Keratinocyte (primary cell): ENCODE results near the gene PDZRN4. TPM values are rescaled to one million over a fixed set of nuclear protein-coding genes. Genes with fewer than 3 reads are reported as not detected.

Experiments
- DNase-seq: peaks from one replicate; pipeline ENCODE4 v3.0.0-alpha.2; 2011; ENCODE audit warnings: low read depth, missing footprints, low spot score
- FAIRE-seq: peaks from 2 replicates; lab custom pipeline; 2011; peaks lifted over from hg19 to GRCh38; lab: Jason Lieb, UNC
- H2AFZ ChIP-seq: 2 replicates; pipeline ENCODE4 v1.6.0; 2012; ENCODE audit warnings: low read length, control low read depth, inconsistent platforms; ENCODE audit not compliant: control insufficient read depth
- H3K27ac ChIP-seq: 2 replicates; pipeline ENCODE4 v1.5.1; 2011; ENCODE audit warnings: low read length; ENCODE audit not compliant: control insufficient read depth, insufficient read depth
- H3K27me3 ChIP-seq: 3 replicates; pipeline ENCODE4 v1.6.0; 2011; ENCODE audit warnings: low read length; ENCODE audit not compliant: control insufficient read depth, insufficient read depth; ENCODE audit errors: extremely low read depth
- H3K36me3 ChIP-seq, 2 experiments: 2 replicates in 1 of 2; 3 replicates in 1 of 2; pipeline ENCODE4 v1.5.1; 2011; ENCODE audit warnings: low read length in 2 of 2, mild to moderate bottlenecking in 1 of 2; ENCODE audit not compliant: control insufficient read depth in 2 of 2, insufficient read depth in 2 of 2; ENCODE audit errors: extremely low read depth in 1 of 2
- H3K4me1 ChIP-seq: 3 replicates; pipeline ENCODE4 v1.5.1; 2011; ENCODE audit warnings: low read length; ENCODE audit not compliant: control insufficient read depth, insufficient read depth; ENCODE audit errors: extremely low read depth
- H3K4me2 ChIP-seq: 3 replicates; pipeline ENCODE4 v1.6.0; 2011; ENCODE audit warnings: low read depth, low read length; ENCODE audit not compliant: control insufficient read depth, insufficient read depth; ENCODE audit errors: extremely low read depth
- H3K4me3 ChIP-seq, 3 experiments: fragments of 200-600 bp in 1 of 3; sonication (generic) in 1 of 3; 2 replicates in 2 of 3; 3 replicates in 1 of 3; pipeline ENCODE4 v1.5.1; 2011 to 2016; ENCODE audit warnings: low read length in 3 of 3, mild to moderate bottlenecking in 3 of 3, control low read depth in 2 of 3, inconsistent platforms in 1 of 3, low read depth in 1 of 3, mixed read lengths in 1 of 3, mixed run types in 1 of 3, moderate library complexity in 1 of 3; ENCODE audit not compliant: control insufficient read depth in 2 of 3, insufficient read depth in 2 of 3; ENCODE audit errors: extremely low read depth in 1 of 3
- H3K79me2 ChIP-seq: 2 replicates; pipeline ENCODE4 v1.6.0; 2012; ENCODE audit warnings: low read length; ENCODE audit not compliant: control insufficient read depth, insufficient read depth
- H3K9ac ChIP-seq: 3 replicates; pipeline ENCODE4 v1.6.0; 2011; ENCODE audit warnings: low read length; ENCODE audit not compliant: control insufficient read depth, insufficient read depth; ENCODE audit errors: extremely low read depth
- H3K9me1 ChIP-seq: 3 replicates; pipeline ENCODE4 v1.6.0; 2011; ENCODE audit warnings: low read length; ENCODE audit not compliant: control insufficient read depth, insufficient read depth; ENCODE audit errors: extremely low read depth
- H3K9me3 ChIP-seq: 2 replicates; pipeline ENCODE4 v1.5.1; 2012; ENCODE audit warnings: low read depth, low read length; ENCODE audit not compliant: control insufficient read depth
- H4K20me1 ChIP-seq: 3 replicates; pipeline ENCODE4 v1.6.0; 2011; ENCODE audit warnings: low read length; ENCODE audit not compliant: control insufficient read depth, insufficient read depth; ENCODE audit errors: extremely low read depth
- EZH2 ChIP-seq: IDR thresholded peaks from one replicate; pipeline ENCODE4 v1.6.1; 2012; ENCODE audit warnings: inconsistent platforms, mild to moderate bottlenecking, low read length, moderate library complexity
- dilution Hi-C: fragments of 300-500 bp; cut with MboI; formaldehyde crosslinking; loops from one replicate; pipeline ENCODE4 v1.7.0; 2020; ENCODE audit warnings: low sequenced_read_pairs; ENCODE audit not compliant: extremely low pct_ligation_motif_present
- polyA plus RNA-seq, 5 experiments: library from polyadenylated mRNA; depleted of rRNA in 3 of 5; stranded (reverse) in 3 of 5; stranded (forward) in 1 of 5; unstranded in 1 of 5; fragments of >200 nt; gene quantifications; 1 replicate in 1 of 5; 2 replicates in 3 of 5; 3 replicates in 1 of 5; pipeline versions ENCODE4 v1.2.1 to v1.2.3, GENCODE V29; 2011 to 2012; ENCODE audit warnings: missing spikeins in 2 of 5, low read depth in 1 of 5, low replicate concordance in 1 of 5
- TF ChIP-seq, protein P1 (sequence below), 3 experiments: IDR thresholded peaks in 1 of 3; conservative IDR thresholded peaks in 1 of 3; optimal IDR thresholded peaks in 1 of 3; 2 replicates in 2 of 3; 3 replicates in 1 of 3; pipeline versions ENCODE3 to v1.5.1; 2011; ENCODE audit warnings: low read length in 3 of 3, mild to moderate bottlenecking in 3 of 3, moderate library complexity in 2 of 3, control low read depth in 1 of 3, inconsistent platforms in 1 of 3; ENCODE audit not compliant: insufficient read depth in 2 of 3; ENCODE audit errors: extremely low read depth in 1 of 3

PDZRN4 gene
- polyA plus RNA-seq, 1 donor (not counting 4 experiments of a cell fraction or from before 2014, with no cell fraction given): not detected

DNA sequence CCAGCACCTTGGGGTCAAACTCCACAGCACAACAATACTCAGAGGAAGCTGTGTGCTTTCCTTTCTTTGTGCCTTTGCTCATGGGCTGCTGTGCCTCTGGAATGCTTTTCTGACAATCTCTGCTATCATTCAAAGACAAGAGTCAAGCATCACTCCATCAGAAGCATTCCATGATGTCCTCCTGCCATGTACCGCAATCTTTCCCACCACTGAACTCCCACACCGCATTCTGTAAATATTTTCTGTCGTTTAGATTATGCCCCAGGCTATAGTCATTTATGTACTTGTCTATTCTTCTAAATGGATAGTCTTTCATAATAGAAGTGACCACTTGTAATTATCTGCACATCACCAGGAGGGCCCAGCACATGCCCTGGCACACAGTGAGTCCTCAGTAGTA lies 327.8 kb downstream of the PDZRN4 start:
- H3K4me1 ChIP-seq: no peaks in the 10 kb centered on the region
- H3K79me2 ChIP-seq: no peaks in the 10 kb centered on the region
- no peak overlapping the region for H3K9ac ChIP-seq
- FAIRE-seq: no peak
- no peaks in the 10 kb centered on the region for H3K36me3 ChIP-seq
- no peaks in the 10 kb centered on the region for H3K9me3 ChIP-seq
- no peak overlapping the region for H2AFZ ChIP-seq
- DNase-seq: no peak
- no peak overlapping the region for H3K4me2 ChIP-seq
- H3K27ac ChIP-seq: no peak overlapping the region
- no peak overlapping the region for H3K4me3 ChIP-seq
- dilution Hi-C loops: no loop called here
- H3K9me1 ChIP-seq: no peaks in the 10 kb centered on the region
- TF ChIP-seq EZH2: no peak
- TF ChIP-seq, protein P1, sequence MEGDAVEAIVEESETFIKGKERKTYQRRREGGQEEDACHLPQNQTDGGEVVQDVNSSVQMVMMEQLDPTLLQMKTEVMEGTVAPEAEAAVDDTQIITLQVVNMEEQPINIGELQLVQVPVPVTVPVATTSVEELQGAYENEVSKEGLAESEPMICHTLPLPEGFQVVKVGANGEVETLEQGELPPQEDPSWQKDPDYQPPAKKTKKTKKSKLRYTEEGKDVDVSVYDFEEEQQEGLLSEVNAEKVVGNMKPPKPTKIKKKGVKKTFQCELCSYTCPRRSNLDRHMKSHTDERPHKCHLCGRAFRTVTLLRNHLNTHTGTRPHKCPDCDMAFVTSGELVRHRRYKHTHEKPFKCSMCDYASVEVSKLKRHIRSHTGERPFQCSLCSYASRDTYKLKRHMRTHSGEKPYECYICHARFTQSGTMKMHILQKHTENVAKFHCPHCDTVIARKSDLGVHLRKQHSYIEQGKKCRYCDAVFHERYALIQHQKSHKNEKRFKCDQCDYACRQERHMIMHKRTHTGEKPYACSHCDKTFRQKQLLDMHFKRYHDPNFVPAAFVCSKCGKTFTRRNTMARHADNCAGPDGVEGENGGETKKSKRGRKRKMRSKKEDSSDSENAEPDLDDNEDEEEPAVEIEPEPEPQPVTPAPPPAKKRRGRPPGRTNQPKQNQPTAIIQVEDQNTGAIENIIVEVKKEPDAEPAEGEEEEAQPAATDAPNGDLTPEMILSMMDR (optimal IDR thresholded peaks at IDR 0.05 in 1 of 3, IDR thresholded peaks at IDR 0.05 in 1 of 3, conservative IDR thresholded peaks at IDR 0.05 in 1 of 3; ENCODE audit: extremely low read depth in 1 of 3, insufficient read depth in 2 of 3, low read length in 3 of 3): no peak
- H3K27me3 ChIP-seq: no peaks in the 10 kb centered on the region
- no peaks in the 10 kb centered on the region for H4K20me1 ChIP-seq

DNA sequence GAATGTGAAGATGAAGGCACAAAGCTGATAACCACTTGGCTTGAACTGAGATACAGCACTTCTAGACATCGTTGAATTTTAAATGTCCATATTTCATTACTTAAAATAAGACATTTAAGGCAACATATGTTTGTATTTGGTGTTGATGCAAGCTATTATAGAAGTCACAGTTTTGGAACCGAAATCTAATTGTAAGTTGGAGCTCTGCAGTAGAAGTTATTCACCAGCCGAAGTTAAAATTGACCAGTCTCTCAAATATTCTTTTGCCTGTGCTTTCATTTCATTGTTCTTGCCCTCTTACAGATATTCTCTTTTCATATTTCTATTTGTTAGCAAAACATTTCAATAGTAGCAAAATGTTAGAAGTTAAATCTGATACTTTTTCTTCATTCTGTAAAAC lies 332.7 kb downstream of the PDZRN4 start:
- no peak for FAIRE-seq
- H3K4me2 ChIP-seq: no peak overlapping the region
- H3K9me3 ChIP-seq: no peaks in the 10 kb centered on the region
- H3K27ac ChIP-seq: no peak overlapping the region
- H3K4me3 ChIP-seq: no peak overlapping the region
- H3K9ac ChIP-seq: no peak overlapping the region
- H3K36me3 ChIP-seq: no peaks in the 10 kb centered on the region
- H3K79me2 ChIP-seq: no peaks in the 10 kb centered on the region
- no peaks in the 10 kb centered on the region for H3K9me1 ChIP-seq
- no peak overlapping the region for H2AFZ ChIP-seq
- dilution Hi-C loops: no loop called here
- no peak for DNase-seq
- no peaks in the 10 kb centered on the region for H3K27me3 ChIP-seq
- H3K4me1 ChIP-seq: peaks cover 3% of the 10 kb centered on the region
- no peak for TF ChIP-seq EZH2
- TF ChIP-seq, protein P1 (optimal IDR thresholded peaks at IDR 0.05 in 1 of 3, IDR thresholded peaks at IDR 0.05 in 1 of 3, conservative IDR thresholded peaks at IDR 0.05 in 1 of 3; ENCODE audit: extremely low read depth in 1 of 3, insufficient read depth in 2 of 3, low read length in 3 of 3): no peak
- H4K20me1 ChIP-seq: no peaks in the 10 kb centered on the region
